Measurements from ENCODE around the gene CRAMP1.
"Not testable (repeated sequence)": the region's sequence is repeated elsewhere in the genome, so short reads cannot be mapped to it uniquely, and the experiment has no call there.

Gene CRAMP1

GRCh38 chr16:1700246-1700645, 88.1 kb downstream of the CRAMP1 start:
- no peak for DNase-seq (ENCODE audit: low read depth in 1 of 2, low spot score in 1 of 2)
- no peak overlapping the region for H3K4me3 ChIP-seq (replicated peaks; ENCODE audit: insufficient read depth, low read length)
- TF ChIP-seq SPI1 (IDR thresholded peaks at IDR 0.05; ENCODE audit: borderline replicate concordance, low read depth): no peak
- TF ChIP-seq POLR2AphosphoS5 (IDR thresholded peaks at IDR 0.05; ENCODE audit: low read depth): no peak
- no peak for TF ChIP-seq REST (IDR thresholded peaks at IDR 0.05; ENCODE audit: insufficient replicate concordance, low read depth)
- TF ChIP-seq CTCF (IDR thresholded peaks at IDR 0.05; ENCODE audit: insufficient read depth, low read length): no peak
- H3K27me3 ChIP-seq (ENCODE audit: insufficient read depth, poor library complexity, severe bottlenecking): no peaks in the 10 kb centered on the region
- no peak overlapping the region for H3K27ac ChIP-seq (replicated peaks)

- no peak overlapping the region for H3K27ac ChIP-seq (replicated peaks)
- TF ChIP-seq CTCF (IDR thresholded peaks at IDR 0.05; ENCODE audit: insufficient read depth, low read length) (no peak), REST (IDR thresholded peaks at IDR 0.05; ENCODE audit: insufficient replicate concordance, low read depth) (no peak), POLR2AphosphoS5 (IDR thresholded peaks at IDR 0.05; ENCODE audit: low read depth) (no peak), SPI1 (IDR thresholded peaks at IDR 0.05; ENCODE audit: borderline replicate concordance, low read depth) (no peak), GABPA (IDR thresholded peaks at IDR 0.05; ENCODE audit: low read depth) (no peak)
- no peaks in the 10 kb centered on the region for H3K27me3 ChIP-seq (ENCODE audit: insufficient read depth, poor library complexity, severe bottlenecking)
- no peak for DNase-seq (ENCODE audit: low read depth in 1 of 2, low spot score in 1 of 2)
- H3K4me3 ChIP-seq (replicated peaks; ENCODE audit: insufficient read depth, low read length): no peak overlapping the region
Measured at GRCh38 chr16:1701216-1701878, 89.2 kb downstream of the CRAMP1 start.

- not testable (repeated sequence) for H3K27me3 ChIP-seq (ENCODE audit: insufficient read depth, poor library complexity, severe bottlenecking)
- Histone ChIP-seq H3K4me3 (replicated peaks; ENCODE audit: insufficient read depth, low read length) (peak overlapping the region; percentile 77), H3K27ac (replicated peaks) (peak overlapping the region; percentile 76)
- peak; percentile 21 to 55 for DNase-seq (ENCODE audit: low read depth in 1 of 2, low spot score in 1 of 2)
Measured at GRCh38 chr16:1705324-1705687, 93.1 kb downstream of the CRAMP1 start.

- peak; percentile 87 for DNase-seq (ENCODE audit: low read depth in 1 of 2, low spot score in 1 of 2)
- Histone ChIP-seq H3K27me3 (ENCODE audit: insufficient read depth, poor library complexity, severe bottlenecking) (no peaks in the 10 kb centered on the region), H3K4me3 (replicated peaks; ENCODE audit: insufficient read depth, low read length) (peak within 1 kb of the TSS; percentile 77), H3K27ac (replicated peaks) (peak within 1 kb of the TSS; percentile 76)
- TF ChIP-seq CTCF (IDR thresholded peaks at IDR 0.05; ENCODE audit: insufficient read depth, low read length): peak; percentile 61
- TF ChIP-seq SPI1 (IDR thresholded peaks at IDR 0.05; ENCODE audit: borderline replicate concordance, low read depth): peak; percentile 19; the same call in 1 of the 2 replicates
- peak; percentile 90 for TF ChIP-seq GABPA (IDR thresholded peaks at IDR 0.05; ENCODE audit: low read depth)
- TF ChIP-seq POLR2AphosphoS5 (IDR thresholded peaks at IDR 0.05; ENCODE audit: low read depth): peak; percentile 66; the same call in 1 of the 2 replicates
- no peak for TF ChIP-seq REST (IDR thresholded peaks at IDR 0.05; ENCODE audit: insufficient replicate concordance, low read depth)
Measured at GRCh38 chr16:1705688-1706385, 93.7 kb downstream of the CRAMP1 start, which contains the start of gene MAPK8IP3. MAPK8IP3 (plus strand) TSS chr16:1706195; CDS start chr16:1706340, 145 bp downstream.

All from HL-60 (cell line).